Colonic mucosa (tissue), 4 donors: ENCODE results near the gene FBXO21. TPM values are rescaled to one million over a fixed set of nuclear protein-coding genes. Genes with fewer than 3 reads are reported as not detected.
A peak's percentile ranks its signal among the peaks of the same experiment; 100 is the strongest.
"Not testable (repeated sequence)": the region's sequence is repeated elsewhere in the genome, so short reads cannot be mapped to it uniquely, and the experiment has no call there.

Source experiments
- DNase-seq: peaks from one replicate; pipeline ENCODE4 v3.0.0-alpha.2; 2020
- H3K27ac ChIP-seq: fragments of 200-600 bp; one replicate; pipeline ENCODE4 v1.8.0; 2021
- H3K27me3 ChIP-seq: fragments of 200-600 bp; one replicate; pipeline ENCODE4 v1.8.0; 2021
- H3K36me3 ChIP-seq: fragments of 200-600 bp; one replicate; pipeline ENCODE4 v1.8.0; 2021
- H3K4me1 ChIP-seq: fragments of 200-600 bp; one replicate; pipeline ENCODE4 v1.8.0; 2021; ENCODE audit warnings: mild to moderate bottlenecking
- H3K4me3 ChIP-seq: fragments of 200-600 bp; one replicate; pipeline ENCODE4 v1.8.0; 2021
- H3K9ac ChIP-seq, 2 donors: one replicate each; pipeline ENCODE4 v1.7.0; 2013; ENCODE audit warnings: control low read depth in 2 of 2, low read depth in 2 of 2, low read length in 2 of 2
- H3K9me3 ChIP-seq: fragments of 200-600 bp; one replicate; pipeline ENCODE4 v1.8.0; 2021
- intact Hi-C: fragments of 100-400 bp; cut with DNase I; formaldehyde crosslinking; loops from one replicate; pipeline ENCODE4 v1.14.1; 2022
- total RNA-seq, 2 donors: library from RNA; stranded (reverse); fragmentation: NEBNext Ultra II Directional in 1 of 2; extraction: Animal tissue kit (Norgen Biotek cat#: 25700) in 1 of 2; gene quantifications; one replicate each; pipeline ENCODE4 v1.2.1, GENCODE V29; 2021
- TF ChIP-seq, protein P1 (sequence below): fragments of 200-600 bp; IDR thresholded peaks from one replicate; pipeline ENCODE4 v1.8.0; 2022; ENCODE audit warnings: antibody characterized with exemption, mild to moderate bottlenecking
- donor health status: healthy.
- donor health status: DM: no; HTN: no; CAD: no.
- donor health status: DM: no; HTN: no; CAD: no.

The FBXO21 gene
- total RNA-seq, 2 donors from 2014 or later, result 34.5 to 34.7 TPM

DNA sequence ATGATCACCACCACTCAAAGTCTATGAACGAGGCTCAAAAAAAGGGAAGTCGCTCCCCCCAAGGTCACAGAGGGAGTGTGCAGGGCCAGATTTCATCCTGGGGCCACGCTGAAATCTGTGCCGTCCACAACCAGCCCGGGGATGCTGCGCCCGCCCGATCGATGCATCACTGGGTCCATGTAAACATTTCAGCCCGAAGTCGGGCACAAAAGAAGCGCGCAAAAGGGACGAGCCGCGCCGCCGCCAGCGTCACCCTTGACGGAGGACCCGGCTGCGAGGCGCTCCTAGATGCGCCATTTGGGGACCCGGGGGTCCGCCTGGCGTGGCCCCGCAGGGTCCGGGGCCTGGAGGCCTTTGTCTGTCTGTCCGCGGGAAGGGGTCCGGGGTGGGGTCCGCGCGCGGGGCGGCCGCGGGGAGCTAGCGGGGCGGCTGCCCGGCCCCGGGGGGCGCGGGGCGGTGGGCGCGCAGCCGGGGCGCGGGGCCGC is 503 bp downstream of the FBXO21 start:
- no peaks in the 10 kb centered on the region for H3K9me3 ChIP-seq
- H3K27ac ChIP-seq, result peak overlapping the region; percentile 55
- TF ChIP-seq, protein P1, sequence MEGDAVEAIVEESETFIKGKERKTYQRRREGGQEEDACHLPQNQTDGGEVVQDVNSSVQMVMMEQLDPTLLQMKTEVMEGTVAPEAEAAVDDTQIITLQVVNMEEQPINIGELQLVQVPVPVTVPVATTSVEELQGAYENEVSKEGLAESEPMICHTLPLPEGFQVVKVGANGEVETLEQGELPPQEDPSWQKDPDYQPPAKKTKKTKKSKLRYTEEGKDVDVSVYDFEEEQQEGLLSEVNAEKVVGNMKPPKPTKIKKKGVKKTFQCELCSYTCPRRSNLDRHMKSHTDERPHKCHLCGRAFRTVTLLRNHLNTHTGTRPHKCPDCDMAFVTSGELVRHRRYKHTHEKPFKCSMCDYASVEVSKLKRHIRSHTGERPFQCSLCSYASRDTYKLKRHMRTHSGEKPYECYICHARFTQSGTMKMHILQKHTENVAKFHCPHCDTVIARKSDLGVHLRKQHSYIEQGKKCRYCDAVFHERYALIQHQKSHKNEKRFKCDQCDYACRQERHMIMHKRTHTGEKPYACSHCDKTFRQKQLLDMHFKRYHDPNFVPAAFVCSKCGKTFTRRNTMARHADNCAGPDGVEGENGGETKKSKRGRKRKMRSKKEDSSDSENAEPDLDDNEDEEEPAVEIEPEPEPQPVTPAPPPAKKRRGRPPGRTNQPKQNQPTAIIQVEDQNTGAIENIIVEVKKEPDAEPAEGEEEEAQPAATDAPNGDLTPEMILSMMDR, result no peak
- H3K9ac ChIP-seq, result peak overlapping the region; percentile 76 to 83
- H3K4me3 ChIP-seq, result peak overlapping the region; percentile 83
- peak; percentile 42 for DNase-seq
- no peaks in the 10 kb centered on the region for H3K36me3 ChIP-seq
- no peaks in the 10 kb centered on the region for H3K27me3 ChIP-seq
- intact Hi-C loops, result no loop called here
- peaks cover 7% of the 10 kb centered on the region for H3K4me1 ChIP-seq

GRCh38 chr12:117188961-117189724 is 1.1 kb downstream of the FBXO21 start:
- Histone ChIP-seq H3K36me3 (no peaks in the 10 kb centered on the region), H3K4me3 (peak overlapping the region; percentile 83), H3K27ac (peak overlapping the region; percentile 36), H3K27me3 (no peaks in the 10 kb centered on the region), H3K4me1 (peaks cover 7% of the 10 kb centered on the region), H3K9me3 (no peaks in the 10 kb centered on the region), H3K9ac (peak overlapping the region in 1 of 2 donors; percentile 76)
- DNase-seq, result no peak
- TF ChIP-seq, protein P1, result no peak
- intact Hi-C loops, result no loop called here

GRCh38 chr12:117188121-117188665 is 2.1 kb downstream of the FBXO21 start:
- Histone ChIP-seq H3K36me3 (no peaks in the 10 kb centered on the region), H3K9ac (no peak overlapping the region), H3K27me3 (no peaks in the 10 kb centered on the region)

DNA sequence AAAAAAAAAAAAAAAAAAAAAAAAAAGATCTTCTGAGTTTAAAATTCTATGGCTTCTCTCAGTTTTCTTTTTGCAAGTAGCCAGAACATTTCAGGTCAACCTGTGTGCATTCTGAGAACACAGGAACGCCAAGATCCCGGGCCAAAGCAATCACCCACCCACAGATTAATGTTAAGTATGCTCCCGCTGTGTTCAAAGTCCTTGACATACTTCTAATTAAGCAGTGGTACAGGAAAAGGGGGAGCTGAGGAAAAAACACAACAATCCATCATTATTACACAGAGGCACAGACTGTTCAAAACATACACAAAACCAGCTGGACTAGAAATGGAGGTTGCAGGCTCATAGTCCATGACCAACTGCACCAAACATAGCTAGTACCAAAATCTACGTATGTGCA is 2.8 kb downstream of the FBXO21 start:
- intact Hi-C loops, result no loop called here
- TF ChIP-seq, protein P1, result no peak
- Histone ChIP-seq H3K36me3 (no peaks in the 10 kb centered on the region), H3K27ac (no peak overlapping the region), H3K9ac (no peak overlapping the region), H3K4me3 (no peak overlapping the region), H3K4me1 (peaks cover 7% of the 10 kb centered on the region), H3K9me3 (no peaks in the 10 kb centered on the region), H3K27me3 (no peaks in the 10 kb centered on the region)
- no peak for DNase-seq

More at GRCh38 chr12:117188121-117188665, 2.1 kb downstream of the FBXO21 start:
- no peak overlapping the region for H3K4me3 ChIP-seq
- DNase-seq, result no peak
- no peak overlapping the region for H3K27ac ChIP-seq
- TF ChIP-seq, protein P1, result no peak
- H3K9me3 ChIP-seq, result no peaks in the 10 kb centered on the region
- intact Hi-C loops, result no loop called here
- H3K4me1 ChIP-seq, result peaks cover 7% of the 10 kb centered on the region

DNA sequence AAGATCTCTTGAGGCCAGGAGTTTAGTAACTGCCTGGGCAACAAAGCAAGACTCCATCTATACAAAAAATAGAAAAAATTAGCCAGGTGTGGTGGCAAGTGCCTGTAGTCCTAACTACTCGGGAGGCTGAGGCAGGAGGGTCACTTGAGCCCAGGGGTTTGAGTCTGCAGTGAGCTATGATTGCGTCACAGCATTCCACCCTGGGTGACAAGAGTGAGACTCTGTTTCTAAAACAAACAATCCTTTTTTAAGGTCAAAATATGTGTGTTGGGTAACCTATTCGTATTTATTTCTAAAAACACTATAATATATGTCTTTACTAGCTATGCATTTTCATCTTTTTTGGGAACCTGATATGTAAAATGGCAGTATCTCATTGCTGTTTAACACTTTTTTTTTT is 7.4 kb downstream of the FBXO21 start:
- Histone ChIP-seq H3K4me3 (no peak overlapping the region), H3K36me3 (peaks cover 3% of the 10 kb centered on the region), H3K27ac (no peak overlapping the region), H3K4me1 (no peaks in the 10 kb centered on the region), H3K27me3 (no peaks in the 10 kb centered on the region), H3K9ac (no peak overlapping the region), H3K9me3 (no peaks in the 10 kb centered on the region)
- intact Hi-C loops, result no loop called here
- DNase-seq, result no peak
- TF ChIP-seq, protein P1, result no peak

DNA sequence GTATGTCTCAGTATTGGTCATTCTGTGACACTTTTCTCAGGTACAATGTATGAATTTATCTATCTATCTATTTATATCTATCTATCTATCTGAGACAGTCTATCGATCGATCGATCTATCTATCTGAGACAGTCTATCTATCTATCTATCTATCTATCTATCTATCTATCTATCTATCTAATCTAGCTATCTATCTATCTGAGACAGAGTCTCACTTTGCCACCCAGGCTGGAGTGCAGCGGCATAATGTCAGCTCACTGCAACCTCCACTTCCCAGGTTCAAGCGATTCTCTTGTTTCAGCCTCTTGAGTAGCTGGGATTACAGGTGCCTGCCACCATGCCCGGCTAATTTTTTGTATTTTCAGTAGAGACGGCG is 8.8 kb downstream of the FBXO21 start:
- H3K27me3 ChIP-seq, H3K4me1 ChIP-seq, H3K27ac ChIP-seq, DNase-seq, H3K36me3 ChIP-seq, H3K9me3 ChIP-seq, intact Hi-C loops, H3K4me3 ChIP-seq, H3K9ac ChIP-seq: not testable (repeated sequence)
